ENCODE results near the gene FUT7. TPM values are rescaled to one million over a fixed set of nuclear protein-coding genes. Genes with fewer than 3 reads are reported as not detected.

FUT7 gene
- total and polyA plus RNA-seq, 8 donors = 0.12 to 0.19 (median 0.18) TPM; not detected in 5

GRCh38 chr9:137056739-137057415 lies 25.0 kb upstream of the FUT7 start:
- DNase-seq (no peak), ATAC-seq (no peak), FAIRE-seq (no peak)
- no peak overlapping the region for H3K4me3 ChIP-seq
- WGBS, 2 donors = 86 to 87% methylated on average over 17 of the region's 17 CpGs
- no peaks in the 10 kb centered on the region for H3K9me3 ChIP-seq
- intact Hi-C loops (cut with DNase I) = no loop called here
- H3K27me3 ChIP-seq = no peaks in the 10 kb centered on the region
- H3K36me3 ChIP-seq = no peaks in the 10 kb centered on the region
- H3K4me1 ChIP-seq = peaks cover 19 to 25% (median 20%) of the 10 kb centered on the region in 3 donors
- no peak overlapping the region for H3K27ac ChIP-seq
- no peak for TF ChIP-seq CTCF (IDR thresholded peaks at IDR 0.05)

DNA sequence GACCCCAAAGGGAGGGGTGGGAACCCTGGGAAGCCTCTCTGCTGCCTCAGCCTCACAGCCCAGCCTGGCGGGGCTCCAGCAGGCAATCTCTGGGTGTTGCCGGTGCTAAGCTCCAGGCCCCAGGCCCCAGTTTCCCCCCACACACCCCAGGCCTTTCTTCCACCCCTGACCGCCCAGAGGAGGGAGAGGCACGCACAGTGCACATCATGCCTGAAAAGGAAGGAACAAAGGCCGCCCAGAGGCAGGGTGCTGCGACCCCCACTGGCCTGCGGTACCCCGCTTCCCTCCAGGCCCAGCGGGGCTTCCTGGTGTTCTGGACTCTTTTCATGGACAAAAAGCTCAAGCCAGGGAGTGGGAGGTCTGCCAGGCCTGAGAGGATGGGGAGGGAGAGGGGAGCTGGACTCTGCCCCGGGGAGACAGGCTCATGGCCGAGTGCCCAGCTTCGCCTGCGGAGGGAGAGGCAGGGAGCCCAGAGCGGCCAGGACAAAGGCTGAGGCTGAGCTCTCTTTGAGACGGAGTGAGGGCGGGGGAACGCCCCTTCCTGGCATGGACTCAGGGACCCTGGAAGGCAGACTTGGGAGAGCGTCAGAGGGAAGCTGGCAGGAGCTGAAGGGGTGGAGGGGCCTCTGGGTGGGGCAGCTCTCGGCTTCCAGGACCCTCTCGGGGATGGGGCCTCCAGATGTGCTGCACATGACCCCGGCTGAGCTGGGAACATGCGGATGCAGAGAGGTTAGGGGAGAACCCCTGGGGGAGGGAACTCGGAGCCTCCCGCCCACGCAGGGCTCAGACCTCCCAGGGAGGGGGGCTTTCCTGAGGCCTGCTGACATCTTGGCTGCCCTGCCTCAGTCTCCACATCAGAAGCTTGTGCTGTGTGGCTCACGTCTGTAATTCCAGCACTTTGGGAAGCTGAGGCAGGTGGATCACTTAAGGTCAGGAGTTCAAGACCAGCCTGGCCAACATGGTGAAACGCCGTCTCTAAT lies 23.8 kb upstream of the FUT7 start:
- Histone ChIP-seq H3K9me3 (no peaks in the 10 kb centered on the region), H3K27me3 (no peaks in the 10 kb centered on the region), H3K4me3 (no peak overlapping the region), H3K4me1 (peaks cover 19 to 25% (median 20%) of the 10 kb centered on the region in 3 donors), H3K36me3 (no peaks in the 10 kb centered on the region), H3K27ac (peak overlapping the region; percentile 67 to 82 (median 68))
- no peak for TF ChIP-seq CTCF (IDR thresholded peaks at IDR 0.05)
- 13 to 15% methylated on average over 27 to 28 of the region's 28 CpGs for WGBS, 2 donors
- intact Hi-C loops (cut with DNase I) = no loop called here
- peak; percentile 81 to 92 (median 90) for ATAC-seq
- DNase-seq = peak; percentile 92 to 99 (median 96)
- no peak for FAIRE-seq

GRCh38 chr9:137054932-137055384 lies 23.1 kb upstream of the FUT7 start:
- Histone ChIP-seq H3K36me3 (no peaks in the 10 kb centered on the region), H3K9me3 (no peaks in the 10 kb centered on the region), H3K4me1 (peaks cover 19 to 25% (median 20%) of the 10 kb centered on the region in 3 donors), H3K4me3 (peak overlapping the region in 2 of 4 donors; percentile 50 to 52), H3K27ac (peak overlapping the region; percentile 67 to 82 (median 68)), H3K27me3 (no peaks in the 10 kb centered on the region)
- ATAC-seq (no peak), DNase-seq (peak in 2 of 6 donors; percentile 49 to 74), FAIRE-seq (no peak)
- TF ChIP-seq CTCF (IDR thresholded peaks at IDR 0.05) = no peak
- 70 to 73% methylated on average over 17 of the region's 17 CpGs for WGBS, 2 donors
- intact Hi-C loops (cut with DNase I) = no loop called here

DNA sequence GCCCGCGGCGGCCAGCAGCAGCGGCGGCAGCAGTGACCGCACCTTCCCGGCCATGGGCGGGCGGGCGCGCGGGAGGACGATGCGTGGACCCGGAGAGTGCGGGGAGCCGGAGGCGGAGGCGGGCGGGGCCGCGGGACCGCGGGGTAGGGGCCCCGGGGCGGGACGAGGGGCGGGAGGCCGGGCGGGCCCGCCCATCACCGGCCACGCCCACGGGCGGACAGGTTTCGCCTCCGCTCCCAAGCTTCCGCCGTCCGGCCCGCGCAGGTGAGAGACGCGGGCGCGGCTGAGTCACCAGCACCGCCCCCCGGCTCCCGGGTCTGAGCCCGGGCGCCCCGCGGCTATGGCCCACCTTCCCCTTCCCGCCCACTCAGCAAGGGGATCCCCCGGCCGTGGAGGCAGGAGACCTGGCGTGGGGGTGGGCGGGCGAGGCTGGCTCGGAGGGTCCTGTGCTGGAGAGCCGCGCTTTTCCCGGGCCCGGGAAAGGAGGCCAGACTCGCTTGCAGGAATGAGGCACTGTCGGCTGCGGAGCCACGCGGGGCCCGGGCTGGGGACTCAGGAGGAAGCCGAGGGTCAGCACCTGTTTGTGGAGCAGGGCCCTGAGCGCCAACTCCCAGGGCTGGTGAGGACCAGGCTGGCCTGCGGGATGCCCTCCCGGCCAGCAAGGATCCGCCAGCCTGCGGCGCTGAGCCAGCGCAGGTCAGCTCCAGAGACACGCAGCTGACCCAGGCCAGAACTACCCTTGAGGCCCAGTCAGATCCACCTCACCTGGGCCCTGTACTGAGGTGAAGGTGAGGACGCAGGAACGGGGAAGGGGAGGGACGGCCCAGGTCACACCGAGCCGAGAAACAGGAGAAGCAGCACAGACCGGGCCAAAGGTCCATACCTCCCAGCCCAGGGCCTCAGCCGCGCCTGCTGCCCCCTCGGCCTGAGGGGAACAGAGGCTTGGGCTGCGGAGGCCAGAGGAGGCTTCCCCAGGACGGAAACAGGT lies 22.4 kb upstream of the FUT7 start, which contains the start of gene ENTPD2:
Gene ENTPD2 (minus strand): TSS at position 118 of the 988 bp plus-strand sequence. CDS start 64 bp downstream, at position 54.
- Histone ChIP-seq H3K9me3 (no peaks in the 10 kb centered on the region), H3K36me3 (no peaks in the 10 kb centered on the region), H3K27ac (peak within 1 kb of the TSS; percentile 67 to 82 (median 68)), H3K4me3 (peak within 1 kb of the TSS; percentile 24 to 52 (median 39)), H3K27me3 (peaks cover 0 to 4% (median 0%) of the 10 kb centered on the region in 4 donors), H3K4me1 (peaks cover 19 to 25% (median 20%) of the 10 kb centered on the region in 3 donors)
- FAIRE-seq = no peak
- DNase-seq = peak; percentile 73 to 92 (median 84)
- TF ChIP-seq CTCF (IDR thresholded peaks at IDR 0.05) = no peak
- WGBS, 2 donors = 14 to 20% methylated on average over 38 to 90 of the region's 90 CpGs
- peak; percentile 80 to 83 (median 81) for ATAC-seq
- intact Hi-C loops (cut with DNase I) = no loop called here

Data from pancreas (tissue), 10 donors.